Glomerular endothelial cell (primary cell): ENCODE results near the gene PSMB11. TPM values are rescaled to one million over a fixed set of nuclear protein-coding genes. Genes with fewer than 3 reads are reported as not detected.

Experiments used
- DNase-seq: peaks from one replicate; pipeline ENCODE4 v3.0.0-alpha.2; 2011; ENCODE audit warnings: low read depth, low spot score; ENCODE audit errors: extremely low read depth
- total RNA-seq: library from RNA; depleted of rRNA; stranded (reverse); fragments of >200 nt; gene quantifications from 2 replicates; pipeline ENCODE4 v1.2.3, GENCODE V29; 2015

The PSMB11 gene
- total RNA-seq, 1 donor from 2014 or later, result not detected

DNA sequence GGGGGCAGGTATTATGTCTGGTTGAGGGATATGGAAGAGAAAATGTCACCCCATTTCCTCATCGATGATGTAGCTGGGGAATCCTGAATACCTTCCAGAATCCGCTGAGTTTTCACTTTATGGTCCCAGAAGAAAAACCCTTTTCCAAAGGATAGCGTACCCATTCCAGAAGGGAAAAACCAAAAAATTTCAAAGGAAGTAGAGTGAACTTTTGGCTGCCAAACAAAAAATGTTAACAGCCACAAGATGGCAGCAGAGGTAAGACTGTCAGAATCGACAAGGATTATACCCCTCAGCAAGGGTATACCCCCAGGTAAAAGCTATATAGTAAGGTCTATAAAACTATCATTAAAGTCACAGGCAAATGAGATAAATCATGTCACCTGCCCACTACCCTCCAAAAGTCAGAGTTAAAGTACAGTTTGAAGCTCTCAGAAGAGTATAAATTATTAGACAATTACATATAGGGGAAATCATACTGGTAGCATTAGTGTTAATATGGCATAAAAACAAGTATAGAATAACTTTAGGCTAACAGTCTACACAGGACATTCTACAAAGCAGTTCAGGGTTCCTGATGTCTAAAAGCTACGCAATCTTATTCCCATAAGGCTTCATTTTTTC, 34.9 kb downstream of the PSMB11 start:
- no peak for DNase-seq

DNA sequence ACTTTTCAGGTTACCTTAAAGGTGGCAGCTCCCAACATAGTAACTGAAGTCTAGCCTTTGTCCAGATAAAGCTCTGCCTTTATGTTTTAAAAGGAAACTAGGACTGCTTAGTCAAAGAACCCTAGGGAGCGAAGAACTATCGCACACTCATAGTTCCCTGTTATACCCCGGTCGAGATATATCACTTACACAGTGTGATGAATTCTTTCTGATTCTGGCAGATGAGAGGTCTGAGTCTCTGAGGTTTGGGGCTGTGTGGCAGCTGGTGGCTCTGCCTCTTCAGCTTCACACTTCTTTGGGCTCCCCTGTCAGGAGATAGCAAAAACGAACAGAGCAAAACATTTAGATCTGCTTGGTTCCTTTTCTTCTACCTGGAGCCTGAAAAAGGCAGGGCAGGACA, 36.0 kb downstream of the PSMB11 start:
- DNase-seq, result no peak

DNA sequence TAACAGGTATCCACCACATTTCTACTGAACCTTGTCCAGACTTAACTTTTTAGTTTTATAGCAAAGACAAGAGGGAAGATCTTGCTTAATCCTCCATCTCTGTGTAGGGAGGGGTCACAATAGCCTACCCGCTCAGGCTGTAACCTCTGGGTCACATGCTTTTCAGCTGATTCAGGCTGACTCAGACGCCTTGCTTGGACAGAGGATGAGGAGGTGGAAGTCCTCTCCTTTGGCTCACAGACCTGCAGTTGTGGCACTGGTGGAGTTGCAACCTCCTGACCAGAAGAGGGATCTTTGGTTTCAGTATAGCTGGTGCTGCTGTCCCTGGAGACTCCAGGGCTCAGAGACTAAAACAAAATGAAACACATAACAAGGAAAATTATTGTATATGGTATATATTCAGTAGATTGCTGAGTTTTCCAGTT, 36.7 kb downstream of the PSMB11 start:
- no peak for DNase-seq

DNA sequence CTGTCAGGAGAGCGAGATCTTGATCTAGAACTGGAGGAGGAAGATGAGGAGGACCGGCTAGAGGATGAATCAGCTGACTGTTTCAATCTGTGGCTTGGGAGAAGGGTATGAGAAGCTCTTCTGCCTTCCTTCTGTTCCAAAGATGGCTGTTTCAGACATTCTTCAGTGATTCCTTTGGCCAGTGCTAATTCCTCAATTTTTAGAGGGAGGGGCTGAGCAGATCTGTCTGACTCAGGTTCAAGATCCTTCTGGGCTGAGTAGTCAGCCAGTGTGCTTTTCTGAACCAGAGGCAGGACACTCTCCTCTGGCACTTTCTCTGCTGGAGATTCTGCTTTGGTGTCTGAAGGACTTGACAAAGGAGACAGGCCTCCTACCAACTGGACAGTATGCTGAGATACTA, 37.7 kb downstream of the PSMB11 start:
- no peak for DNase-seq

DNA sequence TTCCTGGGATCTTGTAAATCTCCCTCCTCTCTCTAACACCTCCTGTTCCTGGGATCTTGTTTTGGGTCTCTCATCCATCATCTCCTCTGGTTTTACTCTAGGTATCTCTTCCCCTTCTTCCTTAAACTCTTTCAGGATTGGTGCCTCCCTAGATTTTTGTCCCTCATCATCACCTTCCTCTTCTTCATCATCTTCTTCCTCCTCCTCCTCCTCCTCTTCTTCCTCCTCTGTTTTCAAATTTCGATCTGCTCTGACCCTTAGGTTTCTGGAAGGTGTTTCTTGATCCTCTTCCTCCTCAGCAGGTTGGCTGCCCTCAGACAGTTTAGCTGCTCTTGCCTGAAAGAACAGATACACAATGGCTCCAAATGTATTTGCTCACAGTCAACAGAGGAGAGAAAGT, 38.5 kb downstream of the PSMB11 start:
- no peak for DNase-seq

DNA sequence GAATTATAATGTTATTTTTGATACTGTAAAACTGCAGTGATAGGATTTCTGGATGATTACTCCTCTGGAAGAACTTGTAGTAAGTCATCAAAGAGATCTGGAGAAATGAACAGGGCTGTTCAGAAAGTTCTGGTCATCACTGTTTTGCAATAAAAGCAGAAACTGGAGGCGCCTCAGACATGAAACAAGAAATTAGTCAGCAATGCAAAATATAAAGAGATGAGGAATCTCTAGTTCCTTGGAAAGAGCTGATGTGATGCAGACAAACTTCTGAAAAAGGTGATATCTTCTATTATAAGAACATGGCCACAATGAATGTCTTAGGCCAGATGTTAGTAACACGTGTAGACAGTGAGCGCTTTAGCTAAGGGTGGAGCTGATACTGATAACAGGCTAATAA, 43.4 kb downstream of the PSMB11 start:
- no peak for DNase-seq

DNA sequence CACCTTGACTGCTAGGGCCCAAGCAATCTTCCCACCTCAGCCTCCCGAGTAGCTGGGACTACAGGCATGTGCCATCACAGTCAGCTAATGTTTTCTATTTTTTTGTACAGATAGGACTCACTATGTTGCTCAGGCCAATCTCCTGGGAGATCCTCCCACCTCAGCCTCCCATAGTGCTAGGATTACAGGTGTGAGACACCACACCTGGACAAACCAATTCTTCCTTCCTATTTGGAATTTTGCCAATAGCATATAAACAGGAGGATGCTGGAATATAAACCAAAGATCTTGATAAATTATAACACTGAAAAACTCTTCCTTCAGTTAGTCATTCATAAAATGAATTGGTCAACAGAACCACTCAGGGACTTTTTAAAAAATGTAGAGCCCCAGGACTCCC, 44.6 kb downstream of the PSMB11 start:
- DNase-seq, result no peak

DNA sequence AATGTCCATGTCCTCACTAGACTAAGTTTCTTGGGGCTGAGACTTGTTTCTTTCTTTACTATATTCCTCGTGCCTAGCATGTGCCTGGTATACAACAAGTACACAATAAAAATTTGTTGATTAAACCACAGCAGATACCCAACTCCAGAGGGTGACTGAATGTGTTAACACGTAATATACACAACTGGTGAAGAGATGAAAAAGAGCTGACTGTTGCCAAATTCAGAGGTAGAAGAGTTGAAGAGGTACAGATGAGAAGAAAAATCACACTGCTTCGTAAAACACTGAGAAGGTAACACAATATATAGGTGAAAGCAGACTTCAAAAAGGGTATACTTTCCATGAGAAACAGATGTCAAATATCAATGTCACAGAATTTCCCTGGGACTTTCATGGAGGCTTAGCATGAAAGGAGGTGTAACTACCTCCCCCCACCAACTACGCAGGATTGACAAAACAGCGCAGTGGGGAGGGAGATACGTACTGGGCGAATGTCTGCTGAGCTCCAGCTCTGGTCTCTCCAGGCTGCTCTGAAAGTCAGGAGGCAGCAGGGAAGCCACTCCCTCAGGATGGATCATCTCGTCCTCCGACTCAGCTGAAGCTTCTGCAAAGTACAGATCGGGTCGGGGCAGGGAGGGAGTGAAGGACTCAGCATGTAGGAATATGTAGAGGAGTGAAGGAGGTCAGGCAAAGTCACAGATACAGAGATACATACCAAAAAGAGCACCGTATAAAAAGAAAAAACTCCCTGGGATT, 47.7 kb downstream of the PSMB11 start:
- DNase-seq, result no peak

DNA sequence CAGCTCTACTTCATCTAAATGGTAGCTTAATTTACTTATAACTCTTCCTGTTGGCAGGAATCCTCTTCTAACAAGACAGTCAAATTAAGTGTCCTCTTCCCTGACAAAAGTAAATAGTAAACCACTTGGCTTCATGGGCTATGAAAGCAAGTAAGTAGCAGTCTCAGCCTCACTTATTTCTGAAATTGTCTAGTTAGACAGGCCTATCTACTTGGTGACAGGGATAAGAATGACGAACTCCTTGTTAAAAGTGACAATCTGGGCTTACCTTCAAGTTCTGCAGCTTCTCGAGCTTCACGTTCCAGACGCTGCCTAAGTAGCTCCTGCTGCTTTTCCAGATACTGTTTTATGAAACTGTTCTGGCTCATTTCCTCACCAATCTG, 48.2 kb downstream of the PSMB11 start:
- no peak for DNase-seq

DNA sequence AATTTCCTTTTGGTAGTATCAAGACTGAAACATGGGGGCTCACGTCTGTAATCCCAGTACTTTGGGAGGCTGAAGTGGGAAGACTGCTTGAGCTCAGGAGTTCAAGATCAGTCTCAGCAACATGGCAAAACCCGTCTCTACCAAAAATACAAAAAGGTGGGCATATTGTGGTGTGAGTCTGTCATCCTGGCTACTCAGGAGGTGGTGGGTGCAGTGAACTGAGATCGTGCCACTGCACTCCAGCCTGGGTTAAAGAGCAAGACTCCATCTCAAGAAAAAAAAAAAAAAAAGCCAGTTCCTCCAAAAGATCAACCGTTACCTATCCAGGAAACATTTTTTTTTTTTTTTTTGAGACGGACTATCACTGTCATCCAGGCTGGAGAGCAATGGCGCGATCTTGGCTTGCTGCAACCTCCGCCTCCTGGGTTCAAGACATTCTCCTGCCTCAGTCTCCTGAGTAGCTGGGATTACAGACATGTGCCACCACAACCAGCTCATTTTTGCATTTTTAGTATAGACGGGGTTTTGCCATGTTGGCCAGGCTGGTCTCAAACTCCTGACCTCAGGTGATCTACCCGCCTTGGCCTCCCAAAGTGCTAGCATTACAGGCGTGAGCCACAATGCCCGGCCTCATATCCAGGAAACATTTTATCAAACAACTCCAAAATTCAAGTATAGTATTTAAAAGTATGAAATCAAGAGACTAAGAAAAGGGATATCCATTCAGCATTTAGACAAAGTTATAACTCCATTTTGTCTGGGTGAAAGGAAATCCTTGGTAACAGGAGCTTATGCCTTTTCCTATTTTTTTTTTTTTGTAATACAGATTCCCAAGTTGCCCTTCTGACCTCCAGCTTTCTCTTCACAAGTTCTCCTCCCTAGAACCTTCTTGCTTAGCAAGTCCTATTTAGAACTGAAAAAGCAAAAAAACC, 49.5 kb downstream of the PSMB11 start:
- DNase-seq, result no peak

DNA sequence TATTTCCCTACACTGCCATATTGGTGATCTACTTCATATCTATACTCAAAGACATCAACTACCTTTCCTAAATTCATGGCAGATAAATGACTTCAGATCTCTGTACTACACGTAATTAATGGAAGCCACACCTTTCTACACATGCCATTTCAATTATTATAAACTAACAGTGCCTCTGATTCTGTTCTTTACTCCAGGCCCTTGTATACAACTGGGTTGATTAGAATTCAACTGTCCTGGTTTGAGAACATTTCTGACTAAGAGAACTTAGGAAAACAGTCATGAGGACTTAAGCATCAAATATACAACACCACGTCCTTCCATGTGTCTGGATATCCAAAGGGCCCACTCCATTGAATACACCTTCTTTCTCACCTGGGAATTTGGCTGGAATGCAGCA, 51.1 kb downstream of the PSMB11 start:
- DNase-seq, result no peak

DNA sequence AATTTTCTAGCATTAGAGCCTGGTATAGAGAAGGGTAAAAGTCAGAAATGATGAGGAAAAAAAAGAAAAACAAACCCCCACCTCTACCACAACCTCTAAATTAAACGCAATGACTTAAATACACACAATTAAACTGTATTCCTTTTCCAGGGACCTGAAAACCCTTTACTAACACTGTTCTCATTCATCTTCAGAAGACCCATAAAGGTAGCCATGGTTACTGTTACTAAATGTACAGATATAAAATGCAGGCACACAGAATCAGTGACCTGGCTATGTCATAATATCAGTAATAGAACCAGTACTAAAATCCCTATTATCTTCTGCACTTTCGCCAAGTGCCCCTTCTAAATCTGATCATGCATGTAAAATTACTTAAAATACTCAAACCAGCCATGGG, 51.5 kb downstream of the PSMB11 start:
- no peak for DNase-seq

Other genes with a start within 250 kb of the PSMB11 start
- gene SLC7A7, start 226.8 kb upstream of the PSMB11 start, total RNA-seq, result 27.2 and 38.2 TPM in 2 replicates
- 97.6 and 305 TPM in 2 replicates for gene MRPL52, start 212.3 kb upstream of the PSMB11 start, total RNA-seq
- 630 and 804 TPM in 2 replicates for gene MMP14, start 205.6 kb upstream of the PSMB11 start, total RNA-seq
- 187 and 195 TPM in 2 replicates for gene LRP10, start 170.5 kb upstream of the PSMB11 start, total RNA-seq
- gene REM2, start 159.0 kb upstream of the PSMB11 start, total RNA-seq, result not detected in 2 replicates
- 59.1 and 65.2 TPM in 2 replicates for gene RBM23, start 123.1 kb upstream of the PSMB11 start, total RNA-seq
- 44.9 and 56.0 TPM in 2 replicates for gene PRMT5, start 112.8 kb upstream of the PSMB11 start, total RNA-seq
- 25.4 and 38.7 TPM in 2 replicates for gene HAUS4, start 85.1 kb upstream of the PSMB11 start, total RNA-seq
- gene AJUBA, start 59.7 kb upstream of the PSMB11 start, total RNA-seq, result 46.5 and 51.0 TPM in 2 replicates
- gene C14orf93, start 32.1 kb upstream of the PSMB11 start, total RNA-seq, result 5.6 and 6.6 TPM in 2 replicates
- 244 and 335 TPM in 2 replicates for gene PSMB5, start 7.3 kb upstream of the PSMB11 start, total RNA-seq
- gene CDH24, start 15.3 kb downstream of the PSMB11 start, total RNA-seq, result 8.9 and 11.9 TPM in 2 replicates
- 91.2 and 142 TPM in 2 replicates for gene ACIN1, start 52.9 kb downstream of the PSMB11 start, total RNA-seq
- 41.0 and 73.7 TPM in 2 replicates for gene C14orf119, start 53.3 kb downstream of the PSMB11 start, total RNA-seq
- not detected in 2 replicates for gene CIROP, start 62.8 kb downstream of the PSMB11 start, total RNA-seq
- not detected in 2 replicates for gene CEBPE, start 77.0 kb downstream of the PSMB11 start, total RNA-seq
- 0.29 TPM in 1 of 2 replicates, not detected in the other for gene SLC7A8, start 141.4 kb downstream of the PSMB11 start, total RNA-seq
- not detected in 2 replicates for gene RNF212B, start 195.7 kb downstream of the PSMB11 start, total RNA-seq
- gene HOMEZ, start 243.9 kb downstream of the PSMB11 start, total RNA-seq, result 13.8 and 14.6 TPM in 2 replicates